RWPE2 (cell line): ENCODE data around the gene USP53.

ENCODE experiments used
- ATAC-seq: fragments of 200-7000 bp; cut with Tn5 transposase; 3 replicates; pipeline ENCODE4 v1.9.1; 2021; ENCODE audit warnings: low read depth
- DNase-seq: peaks from one replicate; pipeline ENCODE4 v3.0.0-alpha.2; 2020; ENCODE audit warnings: low spot score
- H3K27ac ChIP-seq: fragments of 450-650 bp; 2 replicates; pipeline ENCODE4 v1.5.1; 2017; ENCODE audit warnings: mild to moderate bottlenecking; ENCODE audit not compliant: poor library complexity, severe bottlenecking
- H3K27me3 ChIP-seq: fragments of 250-450 bp; sonication (Bioruptor Pico); 2 replicates; pipeline ENCODE4 v1.5.1; 2021; ENCODE audit warnings: mild to moderate bottlenecking, moderate library complexity; ENCODE audit not compliant: insufficient read depth, poor library complexity, severe bottlenecking
- H3K36me3 ChIP-seq: fragments of 250-450 bp; sonication (Bioruptor Pico); 2 replicates; pipeline ENCODE4 v1.5.1; 2020; ENCODE audit warnings: low read depth, mild to moderate bottlenecking, moderate library complexity
- H3K4me1 ChIP-seq: fragments of 250-450 bp; sonication (Bioruptor Pico); 2 replicates; pipeline ENCODE4 v1.5.1; 2021; ENCODE audit warnings: mild to moderate bottlenecking, moderate library complexity; ENCODE audit not compliant: insufficient read depth, poor library complexity, severe bottlenecking
- H3K4me3 ChIP-seq: fragments of 250-450 bp; sonication (Bioruptor Pico); 2 replicates; pipeline ENCODE4 v1.5.1; 2021; ENCODE audit warnings: mild to moderate bottlenecking, moderate library complexity; ENCODE audit not compliant: severe bottlenecking
- H3K9me3 ChIP-seq: fragments of 250-450 bp; sonication (Bioruptor Pico); 2 replicates; pipeline ENCODE4 v1.5.1; 2021; ENCODE audit warnings: mild to moderate bottlenecking, moderate library complexity; ENCODE audit not compliant: severe bottlenecking
- TF ChIP-seq, protein P1 (sequence below): fragments of 450-650 bp; IDR thresholded peaks from one replicate; pipeline ENCODE4 v1.5.1; 2017; ENCODE audit warnings: mild to moderate bottlenecking, moderate library complexity; ENCODE audit not compliant: poor library complexity, severe bottlenecking

The USP53 gene

DNA sequence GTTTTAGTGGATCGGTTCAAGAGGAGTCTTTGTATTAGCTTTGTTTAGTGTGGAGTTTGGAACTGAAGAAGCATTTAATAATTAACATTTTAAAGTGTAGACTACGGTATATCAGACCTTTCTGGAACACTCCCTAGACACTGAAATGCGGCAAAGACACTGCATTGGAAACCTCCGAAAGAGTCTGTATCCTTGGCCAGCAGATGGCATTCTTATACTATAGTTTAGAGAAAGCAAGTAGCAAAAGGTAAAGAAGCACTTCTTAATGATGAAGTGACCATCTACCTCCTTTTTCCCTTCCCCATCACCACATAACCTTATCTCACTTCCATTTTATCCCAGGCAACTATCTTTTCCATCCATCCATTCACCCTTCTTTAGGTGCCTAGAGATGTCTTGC is 101.8 kb downstream of the USP53 start:
- TF ChIP-seq, protein P1, sequence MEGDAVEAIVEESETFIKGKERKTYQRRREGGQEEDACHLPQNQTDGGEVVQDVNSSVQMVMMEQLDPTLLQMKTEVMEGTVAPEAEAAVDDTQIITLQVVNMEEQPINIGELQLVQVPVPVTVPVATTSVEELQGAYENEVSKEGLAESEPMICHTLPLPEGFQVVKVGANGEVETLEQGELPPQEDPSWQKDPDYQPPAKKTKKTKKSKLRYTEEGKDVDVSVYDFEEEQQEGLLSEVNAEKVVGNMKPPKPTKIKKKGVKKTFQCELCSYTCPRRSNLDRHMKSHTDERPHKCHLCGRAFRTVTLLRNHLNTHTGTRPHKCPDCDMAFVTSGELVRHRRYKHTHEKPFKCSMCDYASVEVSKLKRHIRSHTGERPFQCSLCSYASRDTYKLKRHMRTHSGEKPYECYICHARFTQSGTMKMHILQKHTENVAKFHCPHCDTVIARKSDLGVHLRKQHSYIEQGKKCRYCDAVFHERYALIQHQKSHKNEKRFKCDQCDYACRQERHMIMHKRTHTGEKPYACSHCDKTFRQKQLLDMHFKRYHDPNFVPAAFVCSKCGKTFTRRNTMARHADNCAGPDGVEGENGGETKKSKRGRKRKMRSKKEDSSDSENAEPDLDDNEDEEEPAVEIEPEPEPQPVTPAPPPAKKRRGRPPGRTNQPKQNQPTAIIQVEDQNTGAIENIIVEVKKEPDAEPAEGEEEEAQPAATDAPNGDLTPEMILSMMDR = peak; percentile 64
- H3K27ac ChIP-seq = no peak overlapping the region
- no peak overlapping the region for H3K4me3 ChIP-seq
- no peaks in the 10 kb centered on the region for H3K4me1 ChIP-seq
- no peaks in the 10 kb centered on the region for H3K36me3 ChIP-seq
- no peaks in the 10 kb centered on the region for H3K9me3 ChIP-seq
- no peak for DNase-seq
- ATAC-seq = peak; percentile 79
- no peaks in the 10 kb centered on the region for H3K27me3 ChIP-seq

DNA sequence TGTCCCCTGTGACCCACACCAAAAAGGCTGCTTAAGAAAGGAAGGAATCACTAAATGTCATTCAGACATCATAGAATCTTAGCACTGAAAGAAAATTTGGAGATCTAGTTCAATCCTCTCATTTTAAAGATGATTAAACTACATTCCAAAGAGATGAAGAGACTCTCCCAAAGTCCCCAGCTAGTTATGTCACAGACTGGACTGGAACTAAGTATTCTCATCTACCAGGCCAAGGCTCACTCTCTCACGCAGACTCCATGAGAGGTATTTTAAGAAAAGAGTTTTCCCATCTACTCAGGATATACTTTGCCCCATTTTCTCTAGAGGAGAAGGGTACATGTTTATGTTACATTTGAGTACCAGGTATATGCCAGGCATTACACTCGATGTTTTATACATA is 102.5 kb downstream of the USP53 start:
- TF ChIP-seq, protein P1 = no peak
- H3K4me1 ChIP-seq = no peaks in the 10 kb centered on the region
- no peaks in the 10 kb centered on the region for H3K27me3 ChIP-seq
- no peak for DNase-seq
- no peaks in the 10 kb centered on the region for H3K36me3 ChIP-seq
- H3K9me3 ChIP-seq = no peaks in the 10 kb centered on the region
- ATAC-seq = no peak
- no peak overlapping the region for H3K27ac ChIP-seq
- no peak overlapping the region for H3K4me3 ChIP-seq

DNA sequence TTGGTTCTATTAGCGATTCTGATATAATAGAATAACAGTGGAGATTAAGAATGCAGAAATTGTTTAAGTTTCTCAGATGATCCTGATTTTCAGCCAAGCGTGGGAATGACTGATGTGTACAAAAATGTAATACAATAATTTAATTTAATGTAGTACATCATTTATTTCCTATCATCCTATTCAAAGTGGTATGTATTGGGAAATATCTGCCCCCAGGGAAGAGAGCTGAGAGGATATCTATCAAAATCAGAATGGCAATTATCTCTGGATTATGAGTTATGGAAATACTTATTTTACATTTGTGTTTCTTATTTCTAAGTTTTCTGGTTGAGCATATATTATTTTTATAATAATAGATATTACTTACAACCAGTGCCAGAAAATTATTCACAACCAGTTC is 105.5 kb downstream of the USP53 start:
- no peaks in the 10 kb centered on the region for H3K36me3 ChIP-seq
- ATAC-seq (no peak), DNase-seq (no peak)
- H3K27me3 ChIP-seq = no peaks in the 10 kb centered on the region
- H3K4me3 ChIP-seq = no peak overlapping the region
- TF ChIP-seq, protein P1 = no peak
- no peak overlapping the region for H3K27ac ChIP-seq
- no peaks in the 10 kb centered on the region for H3K4me1 ChIP-seq
- no peaks in the 10 kb centered on the region for H3K9me3 ChIP-seq

DNA sequence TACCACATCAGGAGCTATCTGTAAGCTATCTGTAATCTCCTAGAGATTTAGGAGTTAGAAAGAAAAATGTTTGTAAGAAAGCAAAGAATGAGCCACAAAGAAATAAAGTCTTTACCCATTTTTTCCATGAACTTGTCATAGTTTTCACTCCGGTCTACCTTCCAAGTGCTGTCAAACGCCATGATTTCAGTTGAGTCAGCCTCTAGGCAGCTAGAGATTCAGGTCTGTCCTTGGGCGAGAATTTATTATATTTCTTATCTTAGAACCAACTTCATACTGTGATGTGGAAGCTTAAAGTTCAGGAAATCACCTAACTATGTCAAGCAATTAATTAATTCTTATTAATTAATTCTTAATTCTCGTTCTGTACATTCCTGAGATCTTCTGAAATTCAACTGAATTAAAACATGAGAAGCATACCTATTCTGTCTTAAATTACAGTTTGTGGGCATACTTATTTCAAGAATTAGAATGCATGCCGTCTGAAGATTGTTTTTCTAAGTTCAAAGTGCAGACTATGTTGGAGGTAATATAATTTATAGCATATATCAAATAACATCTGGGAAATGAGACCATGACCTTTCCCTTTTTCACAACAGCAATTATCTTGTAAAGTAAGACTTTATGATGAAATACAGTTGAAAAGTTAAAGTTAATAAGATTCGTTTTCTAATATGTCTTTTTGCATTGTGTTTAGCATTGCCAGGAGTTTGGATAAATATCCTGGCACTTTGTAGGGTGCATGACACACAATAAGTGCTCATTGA is 109.6 kb downstream of the USP53 start, which contains the start of gene FABP2:
Gene FABP2 (minus strand): TSS at position 218 of the 767 bp plus-strand sequence. CDS start 36 bp downstream, at position 182.
- DNase-seq (no peak), ATAC-seq (no peak)
- Histone ChIP-seq H3K27ac (no peak within 1 kb of the TSS), H3K27me3 (no peaks in the 10 kb centered on the region), H3K4me1 (no peaks in the 10 kb centered on the region), H3K9me3 (no peaks in the 10 kb centered on the region), H3K36me3 (no peaks in the 10 kb centered on the region), H3K4me3 (no peak within 1 kb of the TSS)
- TF ChIP-seq, protein P1 = no peak

DNA sequence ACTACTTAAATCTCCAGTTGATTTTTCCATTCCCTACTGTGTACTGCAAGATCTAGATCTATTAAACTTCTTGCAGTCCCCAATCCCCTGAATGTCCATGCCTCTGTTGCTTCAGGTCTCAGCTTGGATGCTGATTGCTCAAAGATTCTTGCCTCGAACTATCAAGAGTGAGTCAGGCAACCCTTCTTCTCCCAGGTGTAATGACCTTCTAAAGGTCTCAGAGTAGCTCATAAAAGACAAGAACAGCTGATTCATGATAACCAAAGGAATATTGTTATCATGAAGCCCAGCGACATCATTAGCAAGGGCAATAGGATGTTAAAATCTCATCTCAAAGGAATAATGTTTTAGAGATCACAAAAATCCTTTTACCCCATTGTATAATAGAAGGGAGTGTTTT is 116.2 kb downstream of the USP53 start:
- ATAC-seq = no peak
- H3K9me3 ChIP-seq = no peaks in the 10 kb centered on the region

More for the DNA sequence above, 116.2 kb downstream of the USP53 start:
- Histone ChIP-seq H3K4me1 (no peaks in the 10 kb centered on the region), H3K36me3 (no peaks in the 10 kb centered on the region), H3K27me3 (no peaks in the 10 kb centered on the region), H3K27ac (no peak overlapping the region), H3K4me3 (no peak overlapping the region)
- TF ChIP-seq, protein P1 = no peak
- no peak for DNase-seq
